Measurements from ENCODE around the gene REN.

The REN gene

GRCh38 chr1:204167730-204168129 is 1.6 kb upstream of the REN start:
- H3K27ac ChIP-seq: no peak overlapping the region
- TF ChIP-seq ZFX (IDR thresholded peaks at IDR 0.05; ENCODE audit: borderline replicate concordance): no peak
- no peak for TF ChIP-seq CTCF (IDR thresholded peaks at IDR 0.05)

GRCh38 chr1:204162494-204163074 is 3.6 kb downstream of the REN start:
- H3K27ac ChIP-seq: no peak overlapping the region
- TF ChIP-seq ZFX (IDR thresholded peaks at IDR 0.05; ENCODE audit: borderline replicate concordance) (no peak), CTCF (IDR thresholded peaks at IDR 0.05) (peak; percentile 100)

GRCh38 chr1:204161609-204162493 is 4.3 kb downstream of the REN start:
- no peak overlapping the region for H3K27ac ChIP-seq
- TF ChIP-seq CTCF (IDR thresholded peaks at IDR 0.05) (no peak), ZFX (IDR thresholded peaks at IDR 0.05; ENCODE audit: borderline replicate concordance) (no peak)

- no peak overlapping the region for H3K27ac ChIP-seq
- TF ChIP-seq CTCF (IDR thresholded peaks at IDR 0.05) (no peak), ZFX (IDR thresholded peaks at IDR 0.05; ENCODE audit: borderline replicate concordance) (no peak)
Measured at GRCh38 chr1:204157962-204158361, 8.2 kb downstream of the REN start.

- TF ChIP-seq ZFX (IDR thresholded peaks at IDR 0.05; ENCODE audit: borderline replicate concordance) (no peak), CTCF (IDR thresholded peaks at IDR 0.05) (no peak)
- H3K27ac ChIP-seq: no peak overlapping the region
Measured at GRCh38 chr1:204155881-204156280, 10.3 kb downstream of the REN start.

GRCh38 chr1:204154568-204155255 is 11.4 kb downstream of the REN start:
- H3K27ac ChIP-seq: no peak overlapping the region

More at GRCh38 chr1:204154568-204155255, 11.4 kb downstream of the REN start:
- TF ChIP-seq CTCF (IDR thresholded peaks at IDR 0.05) (no peak), ZFX (IDR thresholded peaks at IDR 0.05; ENCODE audit: borderline replicate concordance) (no peak)

Data from 22Rv1 (cell line).